ENCODE measurements around the gene LKAAEAR1. TPM values are rescaled to one million over a fixed set of nuclear protein-coding genes. Genes with fewer than 3 reads are reported as not detected.
"Not testable (repeated sequence)": the region's sequence is repeated elsewhere in the genome, so short reads cannot be mapped to it uniquely, and the experiment has no call there.

Gene LKAAEAR1
- total RNA-seq, 6 donors from 2014 or later: 1.3 to 7.8 (median 4.9) TPM; not detected in 2

DNA sequence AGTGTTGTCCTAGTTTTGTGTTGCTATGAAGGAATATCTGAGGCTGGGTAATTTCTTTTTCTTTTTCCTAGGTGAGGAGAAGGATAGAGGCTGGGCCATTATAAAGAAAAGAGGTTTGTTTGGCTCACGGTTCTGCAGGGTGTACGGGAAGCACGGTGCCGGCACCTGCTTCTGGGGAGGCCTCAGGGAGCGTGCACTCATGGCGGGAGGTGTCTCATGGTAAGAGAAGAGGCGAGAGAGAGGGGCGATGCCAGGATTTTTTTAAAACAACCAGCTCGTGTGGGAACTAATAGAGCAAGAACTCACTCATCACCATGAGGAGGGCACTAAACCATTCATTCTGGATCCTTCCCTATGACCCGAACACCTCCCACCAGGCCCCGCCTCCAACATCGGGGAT is 37.4 kb upstream of the LKAAEAR1 start:
- no peak for TF ChIP-seq EP300 (IDR thresholded peaks at IDR 0.05)
- no peak for TF ChIP-seq POLR2AphosphoS5 (IDR thresholded peaks at IDR 0.05)
- TF ChIP-seq CTCF (IDR thresholded peaks at IDR 0.05): no peak
- no peak for TF ChIP-seq POLR2A (IDR thresholded peaks at IDR 0.05)
- Histone ChIP-seq H3K27me3 (no peaks in the 10 kb centered on the region), H3K4me3 (no peak overlapping the region), H3K4me1 (peaks cover 0 to 9% (median 4%) of the 10 kb centered on the region in 4 donors), H3K27ac (no peak overlapping the region), H3K36me3 (no peaks in the 10 kb centered on the region), H3K9me3 (no peaks in the 10 kb centered on the region)
- WGBS, 2 donors: 81 to 83% methylated on average over 12 of the region's 12 CpGs
- ATAC-seq (ENCODE audit: low FRiP score in 2 of 2): no peak
- DNase-seq: peak; percentile 14 to 18

GRCh38 chr20:64119681-64120341 is 35.6 kb upstream of the LKAAEAR1 start:
- Histone ChIP-seq H3K27ac (no peak overlapping the region), H3K9me3 (no peaks in the 10 kb centered on the region), H3K36me3 (no peaks in the 10 kb centered on the region), H3K27me3 (no peaks in the 10 kb centered on the region), H3K4me1 (peaks cover 0 to 9% (median 4%) of the 10 kb centered on the region in 4 donors), H3K4me3 (no peak overlapping the region)
- WGBS, 2 donors: 48 to 63% methylated on average over 7 to 14 of the region's 14 CpGs
- DNase-seq: peak in 1 of 2 donors; percentile 13
- peak in 1 of 2 donors; percentile 41 for ATAC-seq (ENCODE audit: low FRiP score in 2 of 2)
- TF ChIP-seq EP300 (IDR thresholded peaks at IDR 0.05): no peak
- TF ChIP-seq CTCF (IDR thresholded peaks at IDR 0.05): no peak
- TF ChIP-seq POLR2AphosphoS5 (IDR thresholded peaks at IDR 0.05): no peak
- no peak for TF ChIP-seq POLR2A (IDR thresholded peaks at IDR 0.05)

GRCh38 chr20:64119301-64119680 is 35.1 kb upstream of the LKAAEAR1 start:
- Histone ChIP-seq H3K4me3 (no peak overlapping the region), H3K9me3 (no peaks in the 10 kb centered on the region), H3K27me3 (no peaks in the 10 kb centered on the region), H3K36me3 (no peaks in the 10 kb centered on the region), H3K4me1 (peaks cover 0 to 9% (median 4%) of the 10 kb centered on the region in 4 donors), H3K27ac (no peak overlapping the region)
- DNase-seq: peak; percentile 1 to 20
- TF ChIP-seq POLR2AphosphoS5 (IDR thresholded peaks at IDR 0.05): no peak
- no peak for TF ChIP-seq EP300 (IDR thresholded peaks at IDR 0.05)
- no peak for ATAC-seq (ENCODE audit: low FRiP score in 2 of 2)
- 77 to 91% methylated on average over 8 of the region's 8 CpGs for WGBS, 2 donors

- not testable (repeated sequence) for H3K4me3 ChIP-seq; H3K4me1 ChIP-seq; H3K36me3 ChIP-seq; H3K9me3 ChIP-seq; H3K27me3 ChIP-seq; H3K27ac ChIP-seq; ATAC-seq (ENCODE audit: low FRiP score in 2 of 2)
- 65% methylated on average over 2 of the region's 6 CpGs; no CpG with 5 or more reads in 1 of the 2 donors for WGBS, 2 donors
- DNase-seq: peak in 1 of 2 donors; percentile 4
These were observed 33.2 kb upstream of the LKAAEAR1 start for GRCh38 chr20:64117432-64117777.

- no peaks in the 10 kb centered on the region for H3K36me3 ChIP-seq
- peaks cover 0 to 9% (median 4%) of the 10 kb centered on the region in 4 donors for H3K4me1 ChIP-seq
- no peaks in the 10 kb centered on the region for H3K27me3 ChIP-seq
- H3K4me3 ChIP-seq: no peak overlapping the region
- no peak overlapping the region for H3K27ac ChIP-seq
- WGBS, 2 donors: 75 to 88% methylated on average over 14 to 17 of the region's 17 CpGs
- ATAC-seq (ENCODE audit: low FRiP score in 2 of 2) (peak in 1 of 2 donors; percentile 38), DNase-seq (peak in 1 of 2 donors; percentile 4)
- TF ChIP-seq CTCF (IDR thresholded peaks at IDR 0.05) (no peak), POLR2AphosphoS5 (IDR thresholded peaks at IDR 0.05) (no peak), POLR2A (IDR thresholded peaks at IDR 0.05) (no peak), EP300 (IDR thresholded peaks at IDR 0.05) (no peak)
- no peaks in the 10 kb centered on the region for H3K9me3 ChIP-seq
These were observed 32.6 kb upstream of the LKAAEAR1 start for GRCh38 chr20:64116541-64117431.
